Measurements from ENCODE around the gene SKAP1.

GRCh38 chr17:48219617-48220016, 210.4 kb downstream of the SKAP1 start:
- no peak for TF ChIP-seq EZH2 (IDR thresholded peaks at IDR 0.05)
- no peak for TF ChIP-seq CTCF (IDR thresholded peaks at IDR 0.05)
- no peak for TF ChIP-seq EZH2phosphoT487 (IDR thresholded peaks at IDR 0.05)
